NCI-H82 treated with DMSO at 0.1 percent for 48 hours (cell line): ENCODE measurements around the gene WDR62.
"Not testable (repeated sequence)": the region's sequence is repeated elsewhere in the genome, so short reads cannot be mapped to it uniquely, and the experiment has no call there.

Experiments
- DNase-seq: peaks from one replicate; lab custom pipeline; 2025; ENCODE audit not compliant: unreplicated experiment; lab: John Stamatoyannopoulos, UW

The WDR62 gene

DNA sequence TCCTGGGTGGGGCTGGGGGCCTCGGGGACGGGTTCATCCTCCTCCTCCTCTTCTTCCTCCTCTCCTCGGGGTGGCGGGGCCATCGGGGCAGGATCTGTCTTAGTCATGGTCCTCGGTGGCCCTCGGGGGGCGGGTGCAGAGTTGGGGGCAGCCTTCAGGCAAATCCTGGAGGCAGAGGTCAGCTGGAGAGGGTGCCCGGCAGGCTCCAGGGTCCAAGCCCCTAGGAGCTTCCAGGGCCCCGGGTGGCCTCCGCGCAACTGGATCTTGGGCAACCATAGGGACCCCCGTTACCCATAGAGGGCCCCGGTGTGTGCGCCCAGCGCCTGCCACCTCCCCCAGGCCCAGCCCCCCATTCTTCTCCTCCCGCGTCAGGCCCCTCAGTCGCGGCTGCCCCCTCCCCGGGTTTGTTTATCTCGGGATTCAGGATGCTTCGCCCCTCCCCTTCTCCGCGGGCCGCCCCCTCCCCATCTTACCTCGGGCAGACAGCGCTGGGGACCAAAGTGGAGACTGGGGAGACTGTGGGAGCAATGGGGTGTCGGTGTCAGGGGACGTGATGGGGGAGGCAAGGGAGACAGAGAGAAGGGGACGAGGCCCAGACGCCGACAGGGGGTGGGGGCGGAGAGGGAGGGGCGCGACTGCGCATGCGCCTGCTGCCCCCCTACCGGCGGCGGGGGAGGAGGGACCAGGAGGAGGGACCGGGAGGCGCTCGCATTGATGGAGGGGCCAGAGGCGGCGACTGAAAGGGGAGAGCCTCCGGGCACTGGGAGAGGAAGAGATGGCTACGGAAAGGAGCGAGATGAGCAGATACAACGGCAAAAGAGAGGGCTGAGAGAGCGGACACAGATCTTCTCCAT is 22.2 kb upstream of the WDR62 start, which contains the start of gene CLIP3:
TSS of gene CLIP3 (minus strand) at position 623 of the 854 bp plus-strand sequence. CDS start at position 107, 516 bp downstream.
- peak; percentile 46 for DNase-seq

DNA sequence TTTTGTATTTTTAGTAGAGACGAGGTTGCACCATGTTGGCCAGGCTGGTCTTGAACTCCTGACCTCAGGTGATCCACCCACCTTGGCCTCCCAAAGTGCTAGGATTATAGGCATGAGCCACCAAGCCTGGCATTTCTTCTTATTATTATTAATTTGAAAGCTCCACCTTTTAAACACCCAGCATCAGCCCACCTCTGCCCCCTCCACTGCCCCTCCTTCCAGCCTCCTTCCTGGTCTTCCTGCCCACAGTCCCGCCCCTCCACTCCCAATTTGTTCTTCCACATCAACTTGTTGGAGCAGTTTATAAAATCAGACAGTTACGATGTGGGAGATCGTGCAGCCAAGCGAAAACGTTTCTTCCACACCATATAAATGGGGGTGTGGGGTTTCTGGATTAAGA is 14.2 kb upstream of the WDR62 start:
- no peak for DNase-seq

DNA sequence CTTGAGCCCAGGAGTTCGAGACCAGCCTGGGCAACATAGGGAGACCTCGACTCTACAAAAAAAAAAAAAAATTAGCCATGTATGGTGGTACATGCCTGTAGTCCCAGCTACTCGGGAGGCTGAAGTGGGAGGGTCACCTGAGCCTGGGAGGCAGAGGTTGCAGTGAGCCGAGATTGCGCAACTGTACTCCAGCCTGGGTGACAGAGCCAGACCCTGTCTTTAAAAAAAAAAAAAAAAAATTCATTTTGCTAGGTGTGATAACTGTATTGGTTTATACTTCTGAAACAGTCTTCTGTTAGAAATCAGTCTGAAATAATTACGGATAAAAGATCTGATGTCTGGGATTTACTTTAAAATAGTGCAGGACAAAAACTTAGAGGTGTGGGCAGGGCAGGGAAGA is 13.6 kb upstream of the WDR62 start:
- not testable (repeated sequence) for DNase-seq

DNA sequence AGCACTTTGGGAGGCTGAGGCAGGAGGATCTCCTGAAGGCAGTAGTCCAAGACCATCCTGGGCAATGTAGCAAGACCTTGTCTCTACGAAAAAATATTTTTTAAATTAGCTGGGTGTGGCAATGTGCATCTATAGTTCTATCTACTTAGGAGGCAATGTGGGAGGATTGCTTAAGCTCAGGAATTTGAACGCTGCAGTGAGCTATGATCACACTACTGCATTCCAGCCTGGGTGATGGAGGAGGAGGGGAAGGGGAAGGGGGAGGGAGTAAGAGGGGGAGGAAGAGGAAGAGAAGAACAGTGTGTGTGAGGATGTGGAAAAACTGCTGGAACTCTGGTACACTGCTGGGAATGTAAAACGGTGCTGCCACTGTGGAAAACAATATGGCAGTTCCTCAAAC is 12.9 kb upstream of the WDR62 start:
- no peak for DNase-seq

DNA sequence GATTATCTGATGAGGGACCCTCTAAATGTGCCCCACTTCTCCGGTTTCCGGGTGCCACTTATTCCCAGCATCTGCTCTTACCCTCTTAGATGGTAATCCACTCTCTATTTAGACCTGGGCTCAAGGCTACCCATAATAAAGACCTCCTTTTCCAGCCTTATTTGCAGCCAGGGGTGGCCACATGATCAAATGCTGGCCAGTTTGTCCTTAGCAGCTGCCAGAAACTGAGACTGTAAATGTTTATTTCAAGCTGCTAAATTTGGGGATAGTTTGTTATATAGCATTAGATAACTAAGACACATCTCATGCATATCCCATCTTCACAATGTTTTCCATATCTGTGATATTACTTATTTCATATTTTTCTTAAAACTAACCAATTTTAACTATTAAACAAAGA is 10.7 kb upstream of the WDR62 start:
- DNase-seq, result no peak

DNA sequence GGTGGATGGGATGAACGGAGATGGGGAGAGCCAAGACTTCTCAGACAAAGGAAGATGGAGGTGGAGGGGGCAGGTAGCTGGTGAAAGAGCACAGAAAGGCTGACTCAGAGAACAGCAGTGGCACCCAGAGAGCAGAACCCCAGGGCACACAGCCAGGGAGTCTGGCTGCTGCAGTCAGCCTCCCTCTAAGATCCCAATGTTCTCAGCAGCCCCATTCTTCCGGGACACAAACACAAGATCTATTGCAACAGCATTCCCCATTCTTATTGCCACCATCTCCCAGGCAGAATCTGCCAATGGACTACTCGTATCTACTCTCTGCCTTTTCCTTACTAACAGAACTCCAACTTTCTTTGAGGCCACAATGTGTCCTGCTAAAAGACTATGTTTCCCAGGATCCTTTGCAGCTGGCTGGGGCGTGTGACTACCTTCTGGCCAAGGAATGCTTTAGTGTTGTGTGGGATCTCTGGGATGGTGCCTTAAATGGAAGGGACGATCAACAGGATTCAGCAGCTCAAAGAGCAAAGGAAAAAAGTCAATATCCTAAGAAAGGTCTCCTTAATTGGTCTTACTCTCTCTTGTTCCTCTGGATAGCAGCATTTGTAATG is 8.2 kb upstream of the WDR62 start:
- no peak for DNase-seq

DNA sequence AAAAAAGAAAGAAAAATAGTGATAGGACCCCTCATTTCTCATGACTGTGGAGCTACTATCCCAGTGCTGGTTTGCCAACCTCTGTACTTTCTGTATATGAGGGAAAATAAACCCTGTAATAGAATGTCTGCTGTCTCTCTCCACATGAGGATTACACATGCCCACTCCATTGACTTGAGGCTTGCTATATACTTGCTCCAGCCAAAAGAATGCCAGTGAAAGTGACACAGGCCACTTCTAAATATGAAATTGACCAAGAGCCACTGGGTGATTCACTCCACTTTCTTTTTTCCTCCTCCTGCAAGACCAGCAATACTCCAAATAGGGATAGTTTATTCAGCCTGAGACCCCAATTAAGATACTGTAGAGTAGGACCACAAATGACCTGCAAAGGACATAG is 6.9 kb upstream of the WDR62 start:
- no peak for DNase-seq

DNA sequence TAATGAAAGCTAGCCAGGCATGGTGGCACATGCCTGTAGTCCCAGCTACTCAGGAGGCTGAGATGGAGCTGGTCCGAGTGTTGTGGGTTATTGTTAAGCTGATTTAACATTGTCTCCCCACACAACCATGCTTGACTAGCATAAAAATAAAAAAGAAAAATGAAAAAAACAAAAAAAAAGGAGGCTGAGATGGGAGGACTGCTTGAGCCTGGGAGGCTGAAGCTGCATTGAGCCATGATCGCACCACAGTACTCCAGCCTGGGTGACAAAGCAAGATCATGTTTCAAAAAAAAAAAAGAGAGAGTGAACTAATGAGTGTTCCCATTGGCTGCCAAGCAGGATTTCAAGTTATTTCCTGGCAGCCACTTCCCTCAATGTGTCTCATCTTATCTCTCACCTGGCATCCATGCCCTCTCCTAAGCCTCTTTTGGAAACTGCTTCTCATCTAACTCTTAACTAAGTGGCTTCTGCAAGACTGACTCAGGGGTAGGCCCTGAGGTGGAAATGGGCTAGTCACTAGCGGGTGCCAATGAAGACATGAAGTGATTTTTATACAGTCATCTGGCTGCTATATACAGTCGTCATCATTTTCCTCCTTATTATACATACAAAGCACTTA is 5.5 kb upstream of the WDR62 start:
- no peak for DNase-seq

DNA sequence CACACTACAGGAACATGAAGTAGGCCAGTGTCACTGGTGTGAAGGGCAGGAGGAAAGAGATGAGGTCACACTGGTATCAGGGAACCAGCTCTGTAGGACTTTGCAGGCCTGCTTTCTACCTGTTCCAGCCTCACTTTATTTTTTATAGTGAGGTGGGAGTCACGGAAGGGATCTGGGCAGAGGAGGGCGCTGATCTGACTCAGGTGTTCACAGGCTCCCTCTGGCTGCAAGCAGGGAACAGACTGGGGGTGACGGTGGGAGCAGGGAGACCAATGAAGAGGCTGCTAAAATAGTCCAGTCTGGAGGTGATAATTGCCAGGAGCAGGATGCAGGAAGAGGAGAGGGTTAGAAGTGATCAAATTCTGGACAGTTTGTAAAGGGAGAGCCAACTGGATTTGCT is 3.5 kb upstream of the WDR62 start:
- DNase-seq, result no peak

DNA sequence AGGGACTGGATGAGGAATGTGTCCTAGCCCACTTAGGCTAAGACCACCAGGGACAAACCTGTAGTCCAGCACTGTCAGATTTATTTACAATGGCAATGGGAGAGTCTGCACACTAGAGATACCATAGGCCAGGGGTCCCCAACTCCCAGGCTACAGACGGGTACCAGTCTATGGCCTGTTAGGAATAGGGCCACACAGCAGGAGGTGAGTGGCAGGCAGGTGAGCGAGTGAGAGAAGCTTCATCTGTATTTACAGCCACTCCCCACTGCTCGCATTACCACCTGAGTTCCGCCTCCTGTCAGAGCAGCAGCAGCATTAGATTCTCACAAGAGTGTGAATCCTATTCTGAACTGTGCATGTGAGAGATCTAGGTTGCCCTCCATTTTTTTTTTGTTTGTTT is 3.1 kb upstream of the WDR62 start:
- no peak for DNase-seq

DNA sequence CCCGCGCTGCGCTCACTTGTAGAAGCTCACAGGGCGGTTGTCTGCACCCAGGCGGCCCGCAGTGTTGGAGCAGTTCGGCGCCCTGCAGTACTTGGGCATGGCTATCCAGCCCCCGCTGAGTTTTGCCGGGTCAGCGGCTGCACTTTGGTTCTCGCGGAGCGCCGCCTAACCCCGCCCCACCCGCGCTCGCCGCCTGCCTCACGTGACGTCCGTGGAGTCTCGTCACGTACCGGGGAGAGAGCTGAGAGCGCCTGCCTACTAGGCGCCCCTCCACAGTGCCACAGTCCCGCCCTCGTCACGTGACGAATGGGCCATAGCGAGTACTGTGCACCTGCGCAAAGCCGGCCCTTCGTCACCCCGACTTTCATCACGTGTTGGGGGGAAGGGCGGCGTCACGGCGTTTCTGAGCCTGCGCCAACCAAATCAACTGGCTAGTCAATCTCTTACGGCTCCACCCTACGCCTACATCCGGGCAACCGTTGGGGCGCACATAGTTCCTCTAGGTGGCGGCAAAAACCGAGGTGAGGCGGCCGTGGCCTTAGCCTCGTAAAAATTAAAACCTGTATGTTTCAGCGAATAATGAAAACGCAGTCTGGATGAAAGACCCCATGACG is 471 bp upstream of the WDR62 start, which contains the start of gene THAP8:
TSS of gene THAP8 (minus strand) at position 167 of the 614 bp plus-strand sequence. CDS start at position 99, 68 bp downstream.
- peak; percentile 96 for DNase-seq

DNA sequence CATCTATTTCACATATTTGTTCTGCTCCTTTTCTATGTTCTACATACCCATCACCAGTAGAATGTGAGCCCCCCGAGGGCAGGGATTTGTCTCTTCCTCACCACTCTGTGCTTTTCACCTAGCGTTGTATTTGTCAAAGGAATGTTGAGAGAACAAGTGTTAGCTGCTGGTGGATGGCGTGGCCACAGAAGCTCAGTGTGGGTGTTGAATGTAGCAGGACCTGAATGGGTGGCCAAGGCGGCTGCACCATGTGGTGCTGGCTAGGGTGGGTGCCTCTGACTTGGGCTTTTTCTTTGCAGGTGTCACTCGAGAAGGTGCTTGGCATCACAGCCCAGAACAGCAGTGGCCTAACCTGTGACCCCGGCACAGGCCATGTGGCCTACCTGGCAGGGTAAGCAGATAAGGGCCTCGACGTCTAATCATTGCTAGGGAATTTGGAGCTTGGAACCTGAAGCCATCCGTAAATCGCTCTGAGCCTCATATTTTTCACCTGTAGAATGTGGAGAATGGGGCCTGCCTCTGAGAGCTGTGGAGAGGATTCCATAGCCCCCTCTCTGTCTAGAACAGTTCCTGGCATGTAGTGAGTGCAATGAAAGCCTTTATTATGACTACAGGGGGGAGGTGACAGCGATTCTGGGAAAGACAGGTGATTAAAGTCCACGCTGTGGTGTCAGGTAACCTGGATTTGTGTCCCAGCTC is 3.9 kb downstream of the WDR62 start:
- no peak for DNase-seq

DNA sequence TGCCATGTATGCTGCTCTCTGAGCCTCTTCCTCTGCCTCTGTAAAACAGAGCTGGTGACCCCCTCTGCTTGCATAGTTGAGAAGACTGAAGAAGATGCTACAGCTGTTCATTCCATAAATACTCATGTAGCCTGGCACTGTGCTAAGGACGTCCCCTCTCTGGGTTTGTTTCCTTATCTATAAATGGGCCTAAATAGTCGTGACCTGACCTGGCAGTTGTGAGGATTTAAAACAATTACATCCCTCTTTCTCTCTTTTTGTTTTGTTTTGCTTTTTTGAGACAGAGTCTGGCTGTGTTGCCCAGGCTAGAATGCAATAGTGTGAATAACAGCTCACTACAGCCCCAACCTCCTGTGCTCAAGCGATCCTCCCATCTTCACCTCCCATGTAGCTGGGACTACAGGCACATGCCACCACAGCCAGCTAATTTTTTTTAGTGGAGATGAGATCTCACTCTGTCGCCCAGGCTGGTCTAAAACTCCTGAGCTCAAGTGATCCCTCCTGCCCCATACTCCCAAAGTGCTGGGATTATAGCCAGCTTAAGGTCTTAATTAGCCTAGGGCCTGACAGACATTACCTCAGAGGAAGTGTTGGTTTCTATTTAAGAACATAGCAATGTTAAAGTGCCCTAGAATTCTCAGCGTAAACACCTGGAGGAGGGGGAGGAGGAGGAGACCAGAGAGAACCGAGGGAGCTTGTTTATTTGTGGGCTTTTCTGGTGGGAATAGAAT is 4.6 kb downstream of the WDR62 start:
- peak; percentile 79 for DNase-seq

DNA sequence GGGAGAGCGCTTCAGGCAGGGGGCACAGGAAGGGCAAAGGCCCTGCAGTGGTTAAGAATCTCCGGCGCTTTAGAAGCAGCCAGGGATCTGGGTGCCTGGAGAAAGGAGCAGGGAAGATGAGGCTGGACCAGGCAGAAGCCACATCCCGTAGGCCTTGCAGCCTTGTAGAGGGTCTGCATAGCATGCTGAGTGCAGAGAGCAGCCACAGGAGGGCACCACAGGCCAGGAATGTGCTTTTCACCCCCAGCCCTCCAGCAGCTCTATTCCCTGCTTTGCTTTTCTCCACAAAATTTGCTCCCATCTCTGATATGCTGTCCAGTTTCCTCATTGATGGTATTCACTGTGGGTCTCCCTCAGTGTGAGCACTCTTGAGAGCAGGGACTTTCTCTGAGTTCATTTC is 5.7 kb downstream of the WDR62 start:
- DNase-seq, result no peak

DNA sequence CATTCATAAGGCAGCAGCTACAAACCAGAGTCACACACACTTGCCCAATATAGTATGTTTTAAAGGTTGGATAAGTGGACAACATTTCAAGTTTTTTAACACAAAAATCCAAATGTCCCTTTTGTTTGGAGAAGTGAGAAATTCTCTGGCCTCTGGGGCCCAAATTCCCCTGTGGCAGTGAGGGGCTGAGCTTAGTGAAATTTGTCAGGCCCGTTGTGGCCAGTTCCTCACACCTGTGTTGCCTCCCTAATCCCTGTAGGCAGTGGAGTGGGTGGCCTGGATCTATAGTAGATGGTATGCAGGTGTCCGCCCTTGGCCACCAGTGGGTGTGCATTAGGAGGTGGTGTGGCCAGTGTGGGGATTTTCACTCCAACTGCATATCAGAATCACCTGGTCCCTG is 6.7 kb downstream of the WDR62 start:
- DNase-seq, result no peak

DNA sequence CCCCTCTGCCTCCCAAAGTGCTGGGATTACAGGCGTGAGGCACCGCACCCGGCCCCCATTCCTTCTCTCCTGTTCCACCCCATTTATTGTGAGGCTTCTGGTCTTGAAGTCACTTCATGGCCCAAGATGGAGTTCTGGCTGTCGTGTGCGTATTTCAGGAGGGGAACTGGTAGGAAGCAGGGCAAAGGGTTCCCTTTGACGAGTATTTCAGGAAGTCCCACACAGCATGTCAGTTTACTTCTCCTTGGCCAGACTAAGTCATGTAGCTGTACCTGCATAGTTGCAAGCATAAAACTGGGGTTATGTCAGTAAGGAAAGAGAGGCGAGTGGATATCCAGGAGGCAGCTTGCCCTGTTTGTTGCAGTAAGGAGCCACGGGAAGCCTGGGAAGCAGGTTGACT is 10.1 kb downstream of the WDR62 start:
- no peak for DNase-seq

DNA sequence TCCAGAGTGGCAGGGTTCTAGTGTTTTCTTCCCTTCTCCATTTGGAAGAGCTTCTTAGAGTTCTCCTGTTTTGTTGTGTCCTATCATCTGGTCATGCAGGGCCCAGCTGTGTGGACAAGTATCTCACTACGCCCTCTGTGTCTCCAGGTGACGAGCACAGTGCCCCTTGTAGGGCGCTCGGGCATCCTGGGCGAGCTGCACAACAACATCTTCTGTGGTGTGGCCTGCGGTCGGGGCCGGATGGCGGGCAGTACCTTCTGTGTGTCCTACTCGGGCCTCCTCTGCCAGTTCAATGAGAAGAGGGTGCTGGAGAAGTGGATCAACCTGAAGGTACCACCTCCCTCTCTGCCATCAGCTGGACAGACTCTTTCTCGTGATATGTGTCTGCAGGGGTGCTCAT is 13.0 kb downstream of the WDR62 start:
- DNase-seq, result no peak

DNA sequence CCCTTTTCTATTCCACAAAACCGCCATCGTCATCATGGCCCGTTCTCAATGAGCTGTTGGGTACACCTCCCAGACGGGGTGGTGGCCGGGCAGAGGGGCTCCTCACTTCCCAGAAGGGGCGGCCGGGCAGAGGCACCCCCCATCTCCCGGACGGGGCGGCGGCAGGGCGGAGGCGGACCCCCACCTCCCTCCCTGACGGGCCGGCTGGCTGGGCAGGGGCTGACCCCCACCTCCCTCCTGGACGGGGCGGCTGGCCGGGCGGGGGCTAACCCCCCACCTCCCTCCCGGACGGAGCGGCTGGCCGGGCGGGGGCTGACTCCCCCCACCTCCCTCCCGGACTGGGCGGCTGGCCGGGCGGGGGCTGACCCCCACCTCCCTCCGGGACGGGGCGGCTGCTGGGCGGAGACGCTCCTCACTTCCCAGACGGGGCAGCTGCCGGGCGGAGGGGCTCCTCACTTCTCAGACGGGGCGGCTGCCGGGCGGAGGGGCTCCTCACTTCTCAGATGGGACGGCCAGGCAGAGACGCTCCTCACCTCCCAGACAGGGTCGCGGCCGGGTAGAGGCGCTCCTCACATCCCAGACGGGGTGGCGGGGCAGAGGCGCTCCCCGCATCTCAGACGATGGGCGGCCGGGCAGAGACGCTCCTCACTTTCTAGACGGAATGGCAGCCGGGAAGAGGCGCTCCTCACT is 14.3 kb downstream of the WDR62 start:
- DNase-seq, result not testable (repeated sequence)

DNA sequence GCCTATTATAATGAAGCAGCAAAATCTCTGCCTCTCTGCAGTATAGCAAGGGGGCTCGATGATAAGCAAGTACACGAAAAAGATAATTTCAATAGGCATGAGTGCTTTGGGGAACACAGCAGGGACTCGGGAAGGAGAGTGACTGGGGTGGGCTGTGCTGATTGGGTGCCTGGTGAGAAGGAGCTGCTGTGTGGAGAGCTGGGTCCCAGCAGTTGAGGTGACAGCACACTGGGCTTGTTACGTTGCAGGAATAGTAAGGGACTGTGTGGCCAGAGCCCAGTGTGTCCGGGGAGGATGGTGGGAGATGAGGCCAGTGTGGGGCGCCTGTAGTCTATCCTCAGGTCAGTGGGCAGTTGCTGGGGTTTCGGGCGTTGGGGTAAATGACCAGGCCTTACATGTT is 17.4 kb downstream of the WDR62 start:
- DNase-seq, result no peak
